ENCODE results near the gene KCNA3.

KCNA3 gene

DNA sequence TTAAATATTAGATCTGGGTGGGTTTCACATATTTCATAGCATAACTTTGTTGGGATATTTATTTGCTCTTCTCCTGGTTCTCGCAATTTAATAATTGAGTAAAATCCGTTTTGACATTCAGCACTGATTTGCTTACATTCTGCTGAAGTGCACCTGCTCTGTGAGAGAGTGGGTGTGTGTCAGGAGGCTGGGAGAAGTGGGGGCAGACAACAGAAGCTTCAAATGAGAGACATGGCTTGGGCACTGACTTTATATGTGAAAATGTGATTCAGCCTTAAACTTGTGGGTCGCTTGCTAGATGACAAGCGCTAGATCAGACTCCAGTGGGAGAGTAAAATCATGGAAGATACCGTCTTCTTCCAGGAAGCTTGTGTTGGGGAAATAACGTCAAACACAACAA is 36.2 kb downstream of the KCNA3 start:
- DNase-seq (ENCODE audit: low spot score) = no peak

DNA sequence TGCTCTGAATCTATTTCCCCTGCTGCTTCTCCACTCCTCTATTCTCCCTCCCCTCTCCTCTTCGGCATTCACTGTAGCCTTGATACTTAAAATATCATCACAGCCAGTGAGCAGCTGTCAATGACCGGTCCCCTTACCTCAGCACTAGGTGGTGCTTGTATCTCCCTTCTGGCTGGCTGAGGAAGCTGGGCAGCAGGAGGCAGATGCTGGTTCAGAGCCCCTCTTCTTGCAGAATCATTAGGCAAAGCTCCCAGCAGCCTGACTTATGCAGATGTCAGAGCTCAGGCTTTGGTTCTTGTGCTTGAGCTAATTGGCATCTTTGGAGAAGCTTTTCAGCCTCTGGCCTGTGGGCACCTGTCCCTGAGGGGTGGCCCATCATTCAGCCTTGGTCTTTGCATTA is 36.7 kb downstream of the KCNA3 start:
- no peak for DNase-seq (ENCODE audit: low spot score)

DNA sequence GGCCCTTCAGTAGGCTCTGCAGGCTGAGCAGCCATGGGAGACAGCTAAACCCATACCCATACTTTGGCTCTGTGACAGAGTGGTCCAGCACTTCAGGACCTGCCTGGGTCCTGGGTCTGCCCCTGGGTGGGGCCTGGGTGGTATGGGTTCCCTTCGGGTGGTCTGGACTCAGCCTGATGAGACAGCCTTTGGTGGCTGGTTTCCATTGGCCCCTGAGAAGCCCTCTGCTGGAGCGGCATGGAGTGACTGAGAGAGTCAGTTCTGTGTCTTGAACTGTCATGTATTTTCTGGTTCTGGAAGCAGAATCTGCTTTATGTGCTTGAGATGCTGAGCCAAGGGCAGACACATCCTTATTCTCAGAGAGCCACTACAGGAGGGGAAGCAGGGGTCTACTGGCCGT is 37.3 kb downstream of the KCNA3 start:
- no peak for DNase-seq (ENCODE audit: low spot score)

DNA sequence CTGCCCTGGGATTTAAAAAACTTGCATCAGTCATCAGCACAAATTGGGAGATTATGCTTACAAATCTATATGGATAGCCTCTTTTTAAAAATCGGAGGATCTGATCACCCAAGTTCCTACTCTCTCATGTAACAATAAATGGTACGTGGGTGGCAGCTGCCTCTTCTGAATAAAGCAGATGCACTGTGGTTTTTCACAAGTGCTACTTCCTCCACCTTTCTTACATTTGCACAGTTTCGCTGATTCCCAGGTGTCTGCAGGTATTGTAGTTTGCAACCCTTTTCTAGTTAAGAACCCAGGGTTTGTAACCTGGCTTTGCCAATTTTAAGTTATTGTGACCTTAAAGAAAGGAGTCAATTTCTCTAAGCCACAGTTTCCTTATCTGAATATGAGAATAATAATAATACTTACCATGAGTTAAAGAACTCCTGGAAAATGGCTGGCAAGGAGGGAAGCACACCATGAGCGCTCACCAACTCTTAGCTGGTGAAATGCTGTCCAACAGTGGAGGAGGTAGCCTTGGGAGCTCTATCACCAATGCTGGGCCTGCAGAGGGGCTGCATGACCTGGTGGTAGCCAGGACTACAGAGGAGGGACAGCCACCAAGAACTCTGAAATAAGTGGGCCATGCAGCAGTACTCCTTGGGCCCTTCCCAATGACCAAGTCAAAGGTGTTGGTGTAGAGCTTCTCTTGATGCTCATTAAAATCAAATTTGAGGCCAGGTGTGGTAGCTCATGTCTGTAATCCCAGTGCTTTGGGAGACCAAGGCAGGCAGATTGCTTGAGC is 38.4 kb downstream of the KCNA3 start:
- DNase-seq (ENCODE audit: low spot score) = peak; percentile 45

- no peak for DNase-seq (ENCODE audit: low spot score)
Observed at GRCh38 chr1:110635434-110635833, 39.3 kb downstream of the KCNA3 start.

GRCh38 chr1:110634455-110635311 is 40.1 kb downstream of the KCNA3 start:
- DNase-seq (ENCODE audit: low spot score) = peak; percentile 76

GRCh38 chr1:110634086-110634454 is 40.7 kb downstream of the KCNA3 start:
- no peak for DNase-seq (ENCODE audit: low spot score)

DNA sequence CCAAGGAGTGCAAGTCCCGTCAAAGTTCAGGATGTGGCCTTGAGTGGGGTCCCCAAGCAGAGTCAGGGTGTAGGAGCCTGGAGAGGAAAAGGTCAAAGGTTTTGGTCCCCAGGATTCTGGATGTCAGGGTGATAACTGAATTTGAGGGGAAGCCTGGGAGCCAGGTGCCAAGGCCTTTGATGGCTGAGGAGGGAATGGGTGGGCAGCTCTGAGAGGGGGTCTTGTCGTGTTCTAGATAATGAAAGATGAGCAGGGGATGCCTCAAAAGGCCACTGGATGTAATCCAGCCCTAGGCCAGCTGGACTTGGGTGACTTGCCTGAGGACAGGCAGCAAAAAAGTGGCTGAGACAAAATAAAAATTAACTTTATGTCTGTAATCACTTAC is 41.1 kb downstream of the KCNA3 start:
- DNase-seq (ENCODE audit: low spot score) = no peak

- DNase-seq (ENCODE audit: low spot score) = no peak
Observed at GRCh38 chr1:110631836-110632620, 42.7 kb downstream of the KCNA3 start.

DNA sequence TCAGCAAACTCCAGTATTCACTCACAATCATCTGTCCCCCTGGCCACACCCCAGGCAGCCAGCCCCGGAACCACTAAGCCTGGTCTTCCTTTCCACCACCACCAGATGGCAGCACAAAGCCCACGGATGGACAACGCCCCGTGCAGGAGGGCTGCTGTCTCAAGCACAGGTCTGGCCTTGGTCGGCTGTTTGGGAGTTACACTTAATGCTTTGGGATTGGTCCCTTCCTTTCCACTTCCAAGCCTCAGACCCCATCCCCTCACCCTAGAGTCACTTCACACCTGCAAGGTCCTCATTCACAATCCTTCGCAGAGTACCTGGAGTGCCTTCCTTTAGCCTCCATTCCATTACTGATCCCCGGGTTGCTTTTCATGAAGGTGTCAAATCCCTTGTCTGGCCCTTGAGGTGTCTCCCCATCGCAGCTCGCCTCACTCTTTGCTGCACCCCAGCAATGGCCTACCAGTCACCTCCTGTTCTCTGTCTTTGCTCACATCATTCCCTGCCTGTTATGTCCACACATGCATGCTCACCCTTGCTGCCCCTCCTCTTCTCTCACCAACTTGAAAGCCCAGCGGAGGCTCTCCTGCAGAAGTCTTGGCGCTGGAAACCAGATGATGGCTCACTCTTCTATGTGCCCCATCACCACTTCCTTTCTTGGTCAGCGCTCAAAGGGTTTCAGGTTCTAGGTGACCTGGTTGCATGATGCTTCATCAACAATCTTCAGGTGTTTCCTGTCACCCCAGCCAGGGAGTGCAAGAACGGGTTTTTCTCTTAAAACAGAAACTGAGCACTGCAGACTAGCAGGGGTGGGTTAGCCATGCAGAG is 43.7 kb downstream of the KCNA3 start:
- DNase-seq (ENCODE audit: low spot score) = peak; percentile 91

DNA sequence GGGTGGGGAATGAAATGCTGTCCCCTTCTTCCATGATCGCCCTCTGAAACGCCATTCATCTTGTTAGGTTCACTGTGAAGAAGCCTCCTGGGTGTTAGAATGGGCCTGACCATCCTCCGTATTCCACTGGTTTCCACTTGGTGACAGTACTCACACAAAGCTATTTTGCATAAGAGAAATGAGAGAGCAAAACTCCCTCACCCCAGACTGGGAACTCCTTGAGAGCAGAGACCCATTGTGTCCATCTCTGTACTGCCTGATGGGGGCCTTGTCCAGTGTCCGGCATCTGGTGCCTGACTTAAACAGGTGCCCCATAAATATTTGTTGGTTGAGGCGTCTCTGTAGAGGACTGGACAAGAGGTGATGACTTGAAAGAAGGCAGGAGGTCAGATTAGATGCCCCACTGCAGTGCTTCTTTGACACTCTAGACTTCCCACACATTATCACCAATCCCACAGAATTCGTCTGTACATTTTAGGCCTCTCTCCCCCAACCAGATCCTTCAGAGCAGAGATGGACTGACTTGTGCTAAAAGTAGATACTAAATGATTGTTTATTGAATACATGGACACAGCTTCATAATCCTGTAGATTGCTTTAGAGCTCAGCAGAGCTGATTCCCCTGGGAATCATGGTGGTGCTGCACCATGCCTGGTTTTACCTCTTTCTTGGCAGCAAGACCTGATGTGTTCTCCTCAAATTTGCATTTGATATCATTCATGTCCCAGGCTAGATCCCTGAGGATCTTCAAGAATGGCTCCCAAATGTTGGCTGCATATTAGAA is 46.2 kb downstream of the KCNA3 start:
- no peak for DNase-seq (ENCODE audit: low spot score)

GRCh38 chr1:110627764-110628163 is 47.0 kb downstream of the KCNA3 start:
- no peak for DNase-seq (ENCODE audit: low spot score)

GRCh38 chr1:110626889-110627288 is 47.9 kb downstream of the KCNA3 start:
- DNase-seq (ENCODE audit: low spot score) = no peak
